H1 (cell line): ENCODE measurements around the gene BAG2. TPM values are rescaled to one million over a fixed set of nuclear protein-coding genes. Genes with fewer than 3 reads are reported as not detected.

ENCODE experiments used
- CTCF ChIA-PET: fragments of 300-600 bp; sonication (Branson Sonifier 250); formaldehyde crosslinking; loops from one replicate; lab custom pipeline; 2021; ENCODE audit not compliant: partially characterized antibody; lab: Charles Lee
- POLR2A ChIA-PET: fragments of 300-600 bp; sonication (Branson Sonifier 250); formaldehyde crosslinking; loops from one replicate; lab custom pipeline; 2021; ENCODE audit warnings: inconsistent platforms; ENCODE audit not compliant: partially characterized antibody; lab: Charles Lee
- DNase-seq, 2 experiments: peaks; one replicate each; pipeline versions ENCODE4 v3.0.0 to v3.0.0-alpha.2; 2010 to 2022; ENCODE audit warnings: low spot score in 2 of 2, low read depth in 1 of 2, mixed read lengths in 1 of 2
- FAIRE-seq: peaks from 2 replicates; lab custom pipeline; 2011; peaks lifted over from hg19 to GRCh38; lab: Jason Lieb, UNC
- H2AFZ ChIP-seq: 2 replicates; pipeline ENCODE4 v1.8.1; 2012; ENCODE audit warnings: low read length, inconsistent platforms
- H2AK5ac ChIP-seq: 2 replicates; pipeline ENCODE4 v1.6.1; 2013; ENCODE audit warnings: low read depth, low read length
- H2BK120ac ChIP-seq: replicated peaks from 2 replicates; pipeline ENCODE3; 2013; ENCODE audit warnings: low read depth, low read length, inconsistent platforms
- H2BK12ac ChIP-seq: 2 replicates; pipeline ENCODE4 v1.6.1; 2013; ENCODE audit warnings: low read depth, low read length
- H2BK15ac ChIP-seq: 2 replicates; pipeline ENCODE4 v1.6.1; 2013; ENCODE audit warnings: low read length
- H2BK20ac ChIP-seq: 2 replicates; pipeline ENCODE4 v1.6.1; 2013; ENCODE audit warnings: low read length
- H2BK5ac ChIP-seq: 2 replicates; pipeline ENCODE4 v1.6.1; 2013; ENCODE audit warnings: low read depth, low read length
- H3K14ac ChIP-seq: 2 replicates; pipeline ENCODE4 v1.6.1; 2013; ENCODE audit warnings: inconsistent platforms; ENCODE audit not compliant: insufficient read length
- H3K18ac ChIP-seq: 2 replicates; pipeline ENCODE4 v1.6.1; 2013; ENCODE audit warnings: low read length; ENCODE audit errors: extremely low read depth
- H3K23ac ChIP-seq: 2 replicates; pipeline ENCODE4 v1.6.1; 2013; ENCODE audit warnings: inconsistent platforms; ENCODE audit not compliant: insufficient read length
- H3K23me2 ChIP-seq: 2 replicates; pipeline ENCODE4 v1.6.1; 2013; ENCODE audit warnings: low read depth, low read length
- H3K27ac ChIP-seq: 2 replicates; pipeline ENCODE4 v1.6.1; 2011; ENCODE audit warnings: low read depth, low read length, inconsistent platforms
- H3K27me3 ChIP-seq, 4 experiments: replicated peaks in 1 of 4; 1 replicate in 1 of 4; 2 replicates in 3 of 4; pipeline versions ENCODE4 v1.6.1 to v1.8.1; 2011 to 2013; ENCODE audit warnings: low read length in 3 of 4, mild to moderate bottlenecking in 3 of 4, inconsistent platforms in 2 of 4, mixed read lengths in 2 of 4, moderate library complexity in 1 of 4; ENCODE audit not compliant: control insufficient read depth in 3 of 4, insufficient read depth in 3 of 4; ENCODE audit errors: extremely low read depth in 1 of 4
- H3K36me3 ChIP-seq, 4 experiments: 2 replicates each; pipeline versions ENCODE4 v1.6.1 to v1.8.1; 2011 to 2013; ENCODE audit warnings: mild to moderate bottlenecking in 4 of 4, low read length in 3 of 4, moderate library complexity in 2 of 4, control low read depth in 1 of 4, inconsistent platforms in 1 of 4; ENCODE audit not compliant: insufficient read depth in 4 of 4, control insufficient read depth in 2 of 4
- H3K4ac ChIP-seq: replicated peaks from 2 replicates; pipeline ENCODE3; 2013; ENCODE audit warnings: low read length, low read depth, mixed read lengths, inconsistent platforms; ENCODE audit not compliant: insufficient read length
- H3K4me1 ChIP-seq, 4 experiments: replicated peaks in 1 of 4; 1 replicate in 1 of 4; 2 replicates in 3 of 4; pipeline versions ENCODE4 v1.6.1 to v1.8.1; 2011 to 2013; ENCODE audit warnings: low read length in 3 of 4, inconsistent platforms in 2 of 4, mixed read lengths in 1 of 4; ENCODE audit not compliant: insufficient read depth in 4 of 4, control insufficient read depth in 3 of 4
- H3K4me2 ChIP-seq, 2 experiments: 2 replicates each; pipeline versions ENCODE4 v1.6.1 to v1.8.1; 2011 to 2013; ENCODE audit warnings: low read depth in 2 of 2, low read length in 2 of 2, control low read depth in 1 of 2, inconsistent platforms in 1 of 2, mild to moderate bottlenecking in 1 of 2; ENCODE audit not compliant: insufficient read depth in 1 of 2
- H3K4me3 ChIP-seq, 4 experiments: fragments of 200-600, 300-600 bp in 1 of 4; sonication (generic), shearing (Covaris generic), sonication (Bioruptor Twin) in 1 of 4; 2 replicates each; pipeline versions ENCODE4 v1.5.1 to v1.8.1; 2011 to 2016; ENCODE audit warnings: low read length in 4 of 4, low read depth in 3 of 4, control low read depth in 2 of 4, inconsistent platforms in 2 of 4, mild to moderate bottlenecking in 2 of 4, mixed read lengths in 1 of 4, moderate library complexity in 1 of 4; ENCODE audit not compliant: insufficient read depth in 2 of 4; ENCODE audit errors: extremely low read depth in 1 of 4
- H3K56ac ChIP-seq: replicated peaks from 2 replicates; pipeline ENCODE3; 2013; ENCODE audit warnings: low read depth, mild to moderate bottlenecking, mixed read lengths, low read length, inconsistent platforms; ENCODE audit not compliant: insufficient read length
- H3K79me1 ChIP-seq: 2 replicates; pipeline ENCODE4 v1.6.1; 2013; ENCODE audit warnings: low read depth, low read length, control low read depth
- H3K79me2 ChIP-seq, 2 experiments: 2 replicates each; pipeline versions ENCODE4 v1.6.1 to v1.8.1; 2012 to 2013; ENCODE audit warnings: low read length in 2 of 2, mild to moderate bottlenecking in 2 of 2, inconsistent platforms in 1 of 2; ENCODE audit not compliant: insufficient read depth in 2 of 2, control insufficient read depth in 1 of 2
- H3K9ac ChIP-seq, 4 experiments: replicated peaks in 1 of 4; 1 replicate in 1 of 4; 2 replicates in 3 of 4; pipeline versions ENCODE4 v1.6.1 to v1.8.1; 2011 to 2013; ENCODE audit warnings: low read depth in 3 of 4, low read length in 3 of 4, control low read depth in 2 of 4, mild to moderate bottlenecking in 2 of 4, moderate library complexity in 2 of 4, inconsistent platforms in 1 of 4; ENCODE audit errors: extremely low read depth in 1 of 4
- H3K9me3 ChIP-seq, 2 experiments: 2 replicates each; pipeline versions ENCODE4 v1.6.1 to v1.8.1; 2012 to 2013; ENCODE audit warnings: mild to moderate bottlenecking in 2 of 2, moderate library complexity in 2 of 2, control low read depth in 1 of 2, inconsistent platforms in 1 of 2, low read depth in 1 of 2, low read length in 1 of 2, mixed read lengths in 1 of 2; ENCODE audit not compliant: insufficient read depth in 2 of 2
- H4K20me1 ChIP-seq, 2 experiments: replicated peaks in 1 of 2; 2 replicates each; pipeline versions ENCODE3 to v1.8.1; 2011 to 2013; ENCODE audit warnings: inconsistent platforms in 2 of 2, low read length in 2 of 2, mild to moderate bottlenecking in 1 of 2; ENCODE audit not compliant: insufficient read depth in 2 of 2, control insufficient read depth in 1 of 2
- H4K5ac ChIP-seq: 2 replicates; pipeline ENCODE4 v1.6.1; 2013; ENCODE audit warnings: low read length, low read depth, mixed read lengths, inconsistent platforms; ENCODE audit not compliant: insufficient read length
- H4K8ac ChIP-seq: 2 replicates; pipeline ENCODE4 v1.8.0; 2013; ENCODE audit warnings: mild to moderate bottlenecking, moderate library complexity, low read length, inconsistent platforms; ENCODE audit not compliant: insufficient read depth; ENCODE audit errors: extremely low read depth
- H4K91ac ChIP-seq: replicated peaks from 2 replicates; pipeline ENCODE3; 2013; ENCODE audit warnings: low read length, mixed read lengths, inconsistent platforms; ENCODE audit not compliant: insufficient read length
- CBX8 ChIP-seq: fragments of 300-800, 300-1000 bp; sonication (generic); IDR thresholded peaks from 2 replicates; pipeline ENCODE4 v1.7.1; 2016; ENCODE audit warnings: low read depth, low read length, borderline replicate concordance
- WGBS, 2 experiments: shearing (Covaris generic) in 1 of 2; methylation state at CpG; one replicate each; pipeline versions ENCODE4 v1.1.6 to v1.1.7; 2013 to 2015; ENCODE audit warnings: low lambda C conversion rate in 2 of 2, mixed read lengths in 2 of 2, inconsistent platforms in 1 of 2, low coverage in 1 of 2, missing lambda C conversion rate in 1 of 2; ENCODE audit not compliant: insufficient replicate concordance in 2 of 2, insufficient coverage in 1 of 2, insufficient read length in 1 of 2; ENCODE audit errors: extremely low coverage in 1 of 2, missing lambda C conversion rate in 1 of 2; 5-methylcytosine and 5-hydroxymethylcytosine counted together
- polyA plus RNA-seq, 7 experiments: library from polyadenylated mRNA; depleted of rRNA in 3 of 7; stranded (reverse) in 5 of 7; unstranded in 2 of 7; fragments of >200 nt in 5 of 7; fragments of 200-250 nt in 2 of 7; gene quantifications; 1 replicate in 5 of 7; 2 replicates in 1 of 7; 4 replicates in 1 of 7; pipeline versions ENCODE4 v1.2.1 to v1.2.3, GENCODE V29; 2011 to 2013; ENCODE audit warnings: missing spikeins in 2 of 7, mixed read lengths in 2 of 7
- total RNA-seq: library from RNA; stranded (reverse); fragmentation: NEBNext Ultra II Directional; extraction: Animal tissue kit (Norgen Biotek cat#: 25700); gene quantifications from 2 replicates; pipeline ENCODE4 v1.2.1, GENCODE V29; 2021

Gene BAG2
- total and polyA plus RNA-seq, 2 of the 8 experiments (the other 6 are each of a cell fraction or from before 2014, with no cell fraction given) = 4.4 to 7.4 TPM

- H2BK120ac ChIP-seq = no peak overlapping the region
- H3K79me2 ChIP-seq = peaks cover 0 to 38% of the 10 kb centered on the region in 2 experiments; a peak in 2 of 4 replicates
- POLR2A ChIA-PET = interaction anchor here (1.5 kb wide), 1 partner anchor 10 kb away, joined by 3 read pairs; no protein-coding TSS in a partner anchor
- peaks cover 2 to 30% (median 10%) of the 10 kb centered on the region in 4 experiments; a peak in 5 of 8 replicates for H3K36me3 ChIP-seq
- no peak overlapping the region for H3K18ac ChIP-seq
- peaks cover 0 to 2% of the 10 kb centered on the region in 2 experiments for H4K20me1 ChIP-seq
- H3K79me1 ChIP-seq = no peaks in the 10 kb centered on the region; the same call in 1 of the 2 replicates
- H3K9me3 ChIP-seq = no peaks in the 10 kb centered on the region
- DNase-seq (no peak), FAIRE-seq (no peak)
- no peak overlapping the region for H4K91ac ChIP-seq
- no peak overlapping the region for H2AK5ac ChIP-seq
- CTCF ChIA-PET = no interaction called here
- H2BK15ac ChIP-seq = no peak overlapping the region
- no peak overlapping the region for H3K4me2 ChIP-seq
- no peak overlapping the region for H3K9ac ChIP-seq
- peaks cover 0 to 2% (median 0%) of the 10 kb centered on the region in 4 experiments; a peak in 1 of 7 replicates for H3K4me1 ChIP-seq
- H3K14ac ChIP-seq = no peak overlapping the region
- no peak overlapping the region for H4K5ac ChIP-seq
- no peak overlapping the region for H3K56ac ChIP-seq
- no peak overlapping the region for H3K4me3 ChIP-seq
- no peak overlapping the region for H2BK20ac ChIP-seq
- no peak overlapping the region for H2BK5ac ChIP-seq
- H3K23me2 ChIP-seq = no peaks in the 10 kb centered on the region
- H4K8ac ChIP-seq = no peak overlapping the region
- H3K27ac ChIP-seq = no peak overlapping the region
- H3K23ac ChIP-seq = no peak overlapping the region
- WGBS, 2 experiments = 92% methylated on average over 2 of the region's 2 CpGs; no CpG with 5 or more reads in 1 of the 2 experiments
- H2BK12ac ChIP-seq = no peak overlapping the region
- H3K4ac ChIP-seq = no peak overlapping the region
- H2AFZ ChIP-seq = no peak overlapping the region
- no peaks in the 10 kb centered on the region for H3K27me3 ChIP-seq
- TF ChIP-seq CBX8 = no peak
Measured at GRCh38 chr6:57182017-57182432, 9.9 kb downstream of the BAG2 start.
